HG03469 (cell line): ENCODE results near the gene IL1RAPL1.
A peak's percentile ranks its signal among the peaks of the same experiment; 100 is the strongest.

Experiments used
- ATAC-seq: cut with Tn5 transposase; IDR thresholded peaks from one replicate; pipeline ENCODE4 v1.9.1; 2021; ENCODE audit warnings: mild to moderate bottlenecking, moderate library complexity, moderate number of reproducible peaks; ENCODE audit not compliant: unreplicated experiment

IL1RAPL1 gene

GRCh38 chrX:29590921-29591320 is 1003.7 kb downstream of the IL1RAPL1 start:
- ATAC-seq, result no peak

GRCh38 chrX:29604381-29604780 is 1017.1 kb downstream of the IL1RAPL1 start:
- no peak for ATAC-seq

- no peak for ATAC-seq
Observed at GRCh38 chrX:29617276-29617675, 1030.0 kb downstream of the IL1RAPL1 start.

GRCh38 chrX:29617725-29618124 is 1030.5 kb downstream of the IL1RAPL1 start:
- no peak for ATAC-seq

- no peak for ATAC-seq
Observed at GRCh38 chrX:29627833-29628232, 1040.6 kb downstream of the IL1RAPL1 start.

GRCh38 chrX:29634516-29634915 is 1047.3 kb downstream of the IL1RAPL1 start:
- no peak for ATAC-seq

GRCh38 chrX:29636331-29636730 is 1049.1 kb downstream of the IL1RAPL1 start:
- ATAC-seq, result no peak

GRCh38 chrX:29640106-29640505 is 1052.9 kb downstream of the IL1RAPL1 start:
- ATAC-seq, result no peak

GRCh38 chrX:29641461-29641860 is 1054.2 kb downstream of the IL1RAPL1 start:
- ATAC-seq, result no peak

GRCh38 chrX:29643181-29643580 is 1055.9 kb downstream of the IL1RAPL1 start:
- no peak for ATAC-seq

GRCh38 chrX:29648161-29648560 is 1060.9 kb downstream of the IL1RAPL1 start:
- no peak for ATAC-seq

- ATAC-seq, result no peak
Observed at GRCh38 chrX:29652484-29652883, 1065.2 kb downstream of the IL1RAPL1 start.

GRCh38 chrX:29653721-29654120 is 1066.5 kb downstream of the IL1RAPL1 start:
- no peak for ATAC-seq

GRCh38 chrX:29659911-29660310 is 1072.7 kb downstream of the IL1RAPL1 start:
- no peak for ATAC-seq

- ATAC-seq, result no peak
Observed at GRCh38 chrX:29661290-29661689, 1074.0 kb downstream of the IL1RAPL1 start.

- no peak for ATAC-seq
Observed at GRCh38 chrX:29662101-29662500, 1074.9 kb downstream of the IL1RAPL1 start.

GRCh38 chrX:29662759-29663503 is 1075.7 kb downstream of the IL1RAPL1 start:
- peak; percentile 77 for ATAC-seq

GRCh38 chrX:29665532-29665931 is 1078.3 kb downstream of the IL1RAPL1 start:
- no peak for ATAC-seq

GRCh38 chrX:29666366-29666765 is 1079.1 kb downstream of the IL1RAPL1 start:
- ATAC-seq, result no peak

- ATAC-seq, result no peak
Observed at GRCh38 chrX:29671421-29671820, 1084.2 kb downstream of the IL1RAPL1 start.

GRCh38 chrX:29687687-29688086 is 1100.4 kb downstream of the IL1RAPL1 start:
- no peak for ATAC-seq

GRCh38 chrX:29690061-29690460 is 1102.8 kb downstream of the IL1RAPL1 start:
- ATAC-seq, result no peak

GRCh38 chrX:29691044-29691443 is 1103.8 kb downstream of the IL1RAPL1 start:
- no peak for ATAC-seq
